HepG2 (cell line): ENCODE results near the gene RABGAP1L. TPM values are rescaled to one million over a fixed set of nuclear protein-coding genes. Genes with fewer than 3 reads are reported as not detected.

Experiments used
- ARNT ChIP-seq: fragments of 450-650 bp; IDR thresholded peaks from 2 replicates; pipeline ENCODE4 v1.6.1; 2017
- ARNTL ChIP-seq: sonication (generic); formaldehyde crosslinking; IDR thresholded peaks from 2 replicates; pipeline ENCODE4 v1.4.0; 2020; ENCODE audit warnings: mild to moderate bottlenecking, missing genetic modification reagents
- ATF5 ChIP-seq: sonication (generic); formaldehyde crosslinking; IDR thresholded peaks from 2 replicates; pipeline ENCODE4 v1.4.0; 2020; ENCODE audit warnings: mild to moderate bottlenecking, low read depth, missing genetic modification reagents
- CBFB ChIP-seq: sonication (generic); formaldehyde crosslinking; IDR thresholded peaks from 2 replicates; pipeline ENCODE4 v1.4.0; 2020; ENCODE audit warnings: missing genetic modification reagents
- CHCHD3 ChIP-seq: sonication (generic); formaldehyde crosslinking; IDR thresholded peaks from 2 replicates; pipeline ENCODE4 v1.8.0; 2022; ENCODE audit warnings: mild to moderate bottlenecking, missing genetic modification reagents, moderate library complexity
- CHD2 ChIP-seq: IDR thresholded peaks from 2 replicates; pipeline ENCODE4 v1.6.1; 2011; ENCODE audit warnings: low read depth, low read length, improper control_type of control experiment
- CTCF ChIP-seq: sonication (generic); formaldehyde crosslinking; IDR thresholded peaks from 2 replicates; pipeline ENCODE4 v1.5.0; 2020; ENCODE audit warnings: mild to moderate bottlenecking, missing genetic modification reagents, moderate library complexity
- E2F5 ChIP-seq: sonication (generic); formaldehyde crosslinking; conservative IDR thresholded peaks from 2 replicates; pipeline ENCODE4 v1.4.0; 2020; ENCODE audit warnings: missing genetic modification reagents
- ETV5 ChIP-seq: IDR thresholded peaks from 2 replicates; pipeline ENCODE4 v1.6.1; 2018; ENCODE audit warnings: missing biosample characterization, missing genetic modification reagents, inconsistent platforms, borderline replicate concordance
- KLF15 ChIP-seq: sonication (generic); formaldehyde crosslinking; IDR thresholded peaks from 2 replicates; pipeline ENCODE4 v1.8.1; 2023; ENCODE audit warnings: borderline replicate concordance, mild to moderate bottlenecking, inconsistent platforms, missing genetic modification reagents, mixed read lengths
- KLF6 ChIP-seq: IDR thresholded peaks from 2 replicates; pipeline ENCODE4 v1.8.0; 2016; ENCODE audit warnings: missing biosample characterization, missing genetic modification reagents
- NR0B2 ChIP-seq: sonication (generic); formaldehyde crosslinking; IDR thresholded peaks from 2 replicates; pipeline ENCODE4 v1.4.0; 2020; ENCODE audit warnings: mild to moderate bottlenecking, missing genetic modification reagents
- SCMH1 ChIP-seq: sonication (generic); formaldehyde crosslinking; IDR thresholded peaks from 2 replicates; pipeline ENCODE4 v1.9.0; 2021; ENCODE audit warnings: missing genetic modification reagents, mild to moderate bottlenecking, borderline replicate concordance
- SNAPC2 ChIP-seq: sonication (generic); formaldehyde crosslinking; IDR thresholded peaks from 2 replicates; pipeline ENCODE4 v1.8.1; 2022; ENCODE audit warnings: mild to moderate bottlenecking, missing genetic modification reagents
- SYNCRIP ChIP-seq: fragments of 200-400 bp; formaldehyde crosslinking; IDR thresholded peaks from 2 replicates; pipeline ENCODE4 v1.6.1; 2018; ENCODE audit warnings: mild to moderate bottlenecking, low read depth, low read length; ENCODE audit not compliant: insufficient read depth
- TOE1 ChIP-seq: sonication (generic); formaldehyde crosslinking; IDR thresholded peaks from 2 replicates; pipeline ENCODE4 v1.4.0; 2020; ENCODE audit warnings: mild to moderate bottlenecking, missing genetic modification reagents
- TRAFD1 ChIP-seq: sonication (generic); formaldehyde crosslinking; IDR thresholded peaks from 2 replicates; pipeline ENCODE4 v1.5.1; 2020; ENCODE audit warnings: missing genetic modification reagents, mild to moderate bottlenecking, borderline replicate concordance
- ZFP90 ChIP-seq: sonication (generic); formaldehyde crosslinking; IDR thresholded peaks from 2 replicates; pipeline ENCODE4 v1.8.0; 2022; ENCODE audit warnings: missing genetic modification reagents, mild to moderate bottlenecking, inconsistent platforms, borderline replicate concordance
- ZKSCAN1 ChIP-seq: fragments of 150-350 bp; IDR thresholded peaks from 2 replicates; pipeline ENCODE4 v1.6.1; 2014; ENCODE audit warnings: low read length
- ZNF251 ChIP-seq: sonication (generic); formaldehyde crosslinking; IDR thresholded peaks from 2 replicates; pipeline ENCODE4 v1.9.0; 2021; ENCODE audit warnings: mild to moderate bottlenecking, missing genetic modification reagents
- ZNF354B ChIP-seq: sonication (generic); formaldehyde crosslinking; IDR thresholded peaks from 2 replicates; pipeline ENCODE4 v1.8.0; 2022; ENCODE audit warnings: mild to moderate bottlenecking, missing genetic modification reagents
- ZNF704 ChIP-seq: sonication (generic); formaldehyde crosslinking; IDR thresholded peaks from 2 replicates; pipeline ENCODE4 v1.8.1; 2023; ENCODE audit warnings: mild to moderate bottlenecking, inconsistent platforms, moderate library complexity, missing genetic modification reagents, borderline replicate concordance
- ZSCAN29 ChIP-seq: sonication (generic); formaldehyde crosslinking; conservative IDR thresholded peaks from 2 replicates; pipeline ENCODE4 v1.4.0; 2020; ENCODE audit warnings: mild to moderate bottlenecking, missing genetic modification reagents
- polyA plus RNA-seq, 8 experiments: library from polyadenylated mRNA; depleted of rRNA in 3 of 8; stranded (reverse) in 7 of 8; unstranded in 1 of 8; fragments of >200 nt; fragmentation: Illumina TruSeq in 4 of 8; extraction: Trizol in 4 of 8; gene quantifications; 2 replicates each; pipeline versions ENCODE4 v1.2.1 to v1.2.3, GENCODE V29; 2011 to 2016; ENCODE audit warnings: low read depth in 4 of 8, missing spikeins in 1 of 8, mixed read lengths in 1 of 8; ENCODE audit not compliant: insufficient read depth in 1 of 8
- total RNA-seq, 5 experiments: library from RNA; depleted of rRNA; stranded (reverse); fragments of >200 nt; fragmentation: Illumina TruSeq; extraction: Trizol; gene quantifications; 2 replicates each; pipeline ENCODE4 v1.2.3, GENCODE V29; 2016; ENCODE audit warnings: low read depth in 1 of 5

Gene RABGAP1L
- total and polyA plus RNA-seq, 2 of the 13 experiments (the other 11 are each of a cell fraction or from before 2014, with no cell fraction given), result 7.9 to 22.6 TPM

GRCh38 chr1:175023043-175023921, 864.0 kb downstream of the RABGAP1L start, which contains the start of gene MRPS14 (continued):
- no peak for TF ChIP-seq TRAFD1 (CRISPR knock-in tag)
- TF ChIP-seq ZKSCAN1, result peak; percentile 89; the same call in 1 of the 2 replicates
- TF ChIP-seq KLF15 (CRISPR knock-in tag), result 0 out of 2 replicates have a peak, but pooled peaks have one; percentile 37
- no peak for TF ChIP-seq SCMH1 (CRISPR knock-in tag)
- 0 out of 2 replicates have a peak, but pooled peaks have one; percentile 26 for TF ChIP-seq KLF6
- no peak for TF ChIP-seq SYNCRIP
- TF ChIP-seq ZSCAN29 (CRISPR knock-in tag), result no peak
- TF ChIP-seq TOE1, result no peak
- peak; percentile 72; the same call in 1 of the 2 replicates for TF ChIP-seq NR0B2
- no peak for TF ChIP-seq ARNTL (CRISPR knock-in tag)
- TF ChIP-seq ZFP90 (CRISPR knock-in tag), result peak; percentile 81; the same call in 1 of the 2 replicates
- TF ChIP-seq E2F5 (CRISPR knock-in tag), result no peak
- peak; percentile 93 for TF ChIP-seq CBFB (CRISPR knock-in tag)
- no peak for TF ChIP-seq ZNF251
- no peak for TF ChIP-seq ZNF354B (CRISPR knock-in tag)
- TF ChIP-seq ETV5 (CRISPR knock-in tag), result peak; percentile 15; the same call in 1 of the 2 replicates
- TF ChIP-seq ARNT, result no peak
- TF ChIP-seq ATF5 (CRISPR knock-in tag), result no peak
- peak; percentile 92 for TF ChIP-seq CHD2
- no peak for TF ChIP-seq CHCHD3 (CRISPR knock-in tag)
- TF ChIP-seq SNAPC2 (CRISPR knock-in tag), result no peak
- TF ChIP-seq CTCF (CRISPR knock-in tag), result no peak
- TF ChIP-seq ZNF704 (CRISPR knock-in tag), result no peak
